ENCODE measurements around the gene STAT5A.
A peak's percentile ranks its signal among the peaks of the same experiment; 100 is the strongest.

DNA sequence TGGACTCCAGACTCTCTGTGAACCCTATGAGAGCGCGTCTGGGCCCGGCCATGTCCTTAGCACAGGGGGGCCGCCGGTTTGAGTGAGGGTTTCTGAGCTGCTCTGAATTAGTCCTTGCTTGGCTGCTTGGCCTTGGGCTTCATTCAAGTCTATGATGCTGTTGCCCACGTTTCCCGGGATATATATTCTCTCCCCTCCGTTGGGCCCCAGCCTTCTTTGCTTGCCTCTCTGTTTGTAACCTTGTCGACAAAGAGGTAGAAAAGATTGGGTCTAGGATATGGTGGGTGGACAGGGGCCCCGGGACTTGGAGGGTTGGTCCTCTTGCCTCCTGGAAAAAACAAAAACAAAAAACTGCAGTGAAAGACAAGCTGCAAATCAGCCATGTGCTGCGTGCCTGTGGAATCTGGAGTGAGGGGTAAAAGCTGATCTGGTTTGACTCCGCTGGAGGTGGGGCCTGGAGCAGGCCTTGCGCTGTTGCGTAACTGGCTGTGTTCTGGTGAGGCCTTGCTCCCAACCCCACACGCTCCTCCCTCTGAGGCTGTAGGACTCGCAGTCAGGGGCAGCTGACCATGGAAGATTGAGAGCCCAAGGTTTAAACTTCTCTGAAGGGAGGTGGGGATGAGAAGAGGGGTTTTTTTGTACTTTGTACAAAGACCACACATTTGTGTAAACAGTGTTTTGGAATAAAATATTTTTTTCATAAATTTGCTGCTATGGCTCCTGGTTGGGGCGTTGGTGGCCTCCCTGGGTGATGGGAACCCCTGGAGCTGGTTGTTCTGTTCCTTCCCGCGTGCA, 23.1 kb downstream of the STAT5A start:
- TF ChIP-seq, protein P1, sequence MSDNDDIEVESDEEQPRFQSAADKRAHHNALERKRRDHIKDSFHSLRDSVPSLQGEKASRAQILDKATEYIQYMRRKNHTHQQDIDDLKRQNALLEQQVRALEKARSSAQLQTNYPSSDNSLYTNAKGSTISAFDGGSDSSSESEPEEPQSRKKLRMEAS (IDR thresholded peaks at IDR 0.05; ENCODE audit: low read depth, low read length): peak; percentile 94
- TF ChIP-seq, protein P2, sequence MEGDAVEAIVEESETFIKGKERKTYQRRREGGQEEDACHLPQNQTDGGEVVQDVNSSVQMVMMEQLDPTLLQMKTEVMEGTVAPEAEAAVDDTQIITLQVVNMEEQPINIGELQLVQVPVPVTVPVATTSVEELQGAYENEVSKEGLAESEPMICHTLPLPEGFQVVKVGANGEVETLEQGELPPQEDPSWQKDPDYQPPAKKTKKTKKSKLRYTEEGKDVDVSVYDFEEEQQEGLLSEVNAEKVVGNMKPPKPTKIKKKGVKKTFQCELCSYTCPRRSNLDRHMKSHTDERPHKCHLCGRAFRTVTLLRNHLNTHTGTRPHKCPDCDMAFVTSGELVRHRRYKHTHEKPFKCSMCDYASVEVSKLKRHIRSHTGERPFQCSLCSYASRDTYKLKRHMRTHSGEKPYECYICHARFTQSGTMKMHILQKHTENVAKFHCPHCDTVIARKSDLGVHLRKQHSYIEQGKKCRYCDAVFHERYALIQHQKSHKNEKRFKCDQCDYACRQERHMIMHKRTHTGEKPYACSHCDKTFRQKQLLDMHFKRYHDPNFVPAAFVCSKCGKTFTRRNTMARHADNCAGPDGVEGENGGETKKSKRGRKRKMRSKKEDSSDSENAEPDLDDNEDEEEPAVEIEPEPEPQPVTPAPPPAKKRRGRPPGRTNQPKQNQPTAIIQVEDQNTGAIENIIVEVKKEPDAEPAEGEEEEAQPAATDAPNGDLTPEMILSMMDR (IDR thresholded peaks at IDR 0.05; ENCODE audit: low read depth, low read length): no peak

Measured in NB4 (cell line).